ENCODE data around the gene IMMP2L. TPM values are rescaled to one million over a fixed set of nuclear protein-coding genes. Genes with fewer than 3 reads are reported as not detected.

IMMP2L gene
- total RNA-seq, 2 experiments from 2014 or later = 15.8 to 25.8 TPM

- intact Hi-C loops (cut with DNase I, micrococcal nuclease) = no loop called here
- no peak for DNase-seq
- Mint-ChIP-seq H3K27ac (no peak overlapping the region), H3K9me3 (ENCODE audit: low read depth) (peaks cover 3% of the 10 kb centered on the region), H3K36me3 (ENCODE audit: low read depth) (peaks cover 2% of the 10 kb centered on the region), H3K4me1 (no peaks in the 10 kb centered on the region), H3K27me3 (no peaks in the 10 kb centered on the region), H3K4me3 (no peak overlapping the region)
- POLR2A ChIA-PET = no interaction called here
- CTCF ChIA-PET = no interaction called here
- ATAC-seq = no peak
Measured at GRCh38 chr7:111405621-111406020, 156.7 kb downstream of the IMMP2L start.

- ATAC-seq (no peak), DNase-seq (no peak)
- POLR2A ChIA-PET = no interaction called here
- Mint-ChIP-seq H3K4me3 (no peak overlapping the region), H3K4me1 (no peaks in the 10 kb centered on the region), H3K36me3 (ENCODE audit: low read depth) (peaks cover 2% of the 10 kb centered on the region), H3K9me3 (ENCODE audit: low read depth) (peaks cover 3% of the 10 kb centered on the region), H3K27ac (no peak overlapping the region), H3K27me3 (no peaks in the 10 kb centered on the region)
- CTCF ChIA-PET = no interaction called here
- intact Hi-C loops (cut with DNase I, micrococcal nuclease) = no loop called here
Measured at GRCh38 chr7:111401516-111401915, 160.8 kb downstream of the IMMP2L start.

GRCh38 chr7:111400088-111400487, 162.2 kb downstream of the IMMP2L start:
- ATAC-seq = no peak
- peaks cover 3% of the 10 kb centered on the region for H3K9me3 Mint-ChIP-seq (ENCODE audit: low read depth)
- DNase-seq = no peak
- intact Hi-C loops (cut with DNase I, micrococcal nuclease) = no loop called here
- POLR2A ChIA-PET = no interaction called here
- H3K27ac Mint-ChIP-seq = no peak overlapping the region
- peaks cover 2% of the 10 kb centered on the region for H3K36me3 Mint-ChIP-seq (ENCODE audit: low read depth)
- no peaks in the 10 kb centered on the region for H3K27me3 Mint-ChIP-seq
- CTCF ChIA-PET = no interaction called here
- H3K4me1 Mint-ChIP-seq = no peaks in the 10 kb centered on the region
- H3K4me3 Mint-ChIP-seq = no peak overlapping the region

- POLR2A ChIA-PET = no interaction called here
- Mint-ChIP-seq H3K27me3 (no peaks in the 10 kb centered on the region), H3K9me3 (ENCODE audit: low read depth) (no peaks in the 10 kb centered on the region), H3K36me3 (ENCODE audit: low read depth) (no peaks in the 10 kb centered on the region), H3K27ac (no peak overlapping the region), H3K4me3 (no peak overlapping the region), H3K4me1 (no peaks in the 10 kb centered on the region)
- DNase-seq (no peak), ATAC-seq (no peak)
- intact Hi-C loops (cut with DNase I, micrococcal nuclease) = no loop called here
- CTCF ChIA-PET = no interaction called here
Measured at GRCh38 chr7:111394891-111395290, 167.4 kb downstream of the IMMP2L start.

GRCh38 chr7:111393011-111393754, 169.1 kb downstream of the IMMP2L start:
- no peak for ATAC-seq
- intact Hi-C loops (cut with DNase I, micrococcal nuclease) = no loop called here
- no peaks in the 10 kb centered on the region for H3K27me3 Mint-ChIP-seq
- no peaks in the 10 kb centered on the region for H3K4me1 Mint-ChIP-seq
- POLR2A ChIA-PET = no interaction called here
- peaks cover 3% of the 10 kb centered on the region for H3K36me3 Mint-ChIP-seq (ENCODE audit: low read depth)
- no peaks in the 10 kb centered on the region for H3K9me3 Mint-ChIP-seq (ENCODE audit: low read depth)
- CTCF ChIA-PET = interaction anchor here (0.6 to 0.7 kb wide), 3 partner anchors 24 to 337 kb away, joined by 3 read pairs; no protein-coding TSS in a partner anchor
- no peak overlapping the region for H3K27ac Mint-ChIP-seq
- DNase-seq = no peak
- no peak overlapping the region for H3K4me3 Mint-ChIP-seq

GRCh38 chr7:111392294-111392693, 170.0 kb downstream of the IMMP2L start:
- Mint-ChIP-seq H3K27ac (no peak overlapping the region), H3K9me3 (ENCODE audit: low read depth) (no peaks in the 10 kb centered on the region), H3K4me3 (no peak overlapping the region), H3K4me1 (no peaks in the 10 kb centered on the region), H3K36me3 (ENCODE audit: low read depth) (peaks cover 3% of the 10 kb centered on the region), H3K27me3 (no peaks in the 10 kb centered on the region)
- ChIA-PET CTCF (no interaction called here), POLR2A (no interaction called here)
- DNase-seq = no peak
- ATAC-seq = no peak
- intact Hi-C loops (cut with DNase I, micrococcal nuclease) = no loop called here

- ATAC-seq = no peak
- intact Hi-C loops (cut with DNase I, micrococcal nuclease) = no loop called here
- no peak overlapping the region for H3K4me3 Mint-ChIP-seq
- H3K27me3 Mint-ChIP-seq = no peaks in the 10 kb centered on the region
- no peaks in the 10 kb centered on the region for H3K4me1 Mint-ChIP-seq
- ChIA-PET CTCF (interaction anchor here (0.8 kb wide), 1 partner anchor 9 kb away, joined by 3 read pairs; no protein-coding TSS in a partner anchor), POLR2A (no interaction called here)
- no peak for DNase-seq
- H3K9me3 Mint-ChIP-seq (ENCODE audit: low read depth) = no peaks in the 10 kb centered on the region
- H3K27ac Mint-ChIP-seq = no peak overlapping the region
- H3K36me3 Mint-ChIP-seq (ENCODE audit: low read depth) = peaks cover 13% of the 10 kb centered on the region
Measured at GRCh38 chr7:111390000-111390399, 172.3 kb downstream of the IMMP2L start.

GRCh38 chr7:111388912-111389311, 173.4 kb downstream of the IMMP2L start:
- intact Hi-C loops (cut with DNase I, micrococcal nuclease) = no loop called here
- Mint-ChIP-seq H3K27ac (no peak overlapping the region), H3K9me3 (ENCODE audit: low read depth) (no peaks in the 10 kb centered on the region), H3K4me3 (no peak overlapping the region), H3K36me3 (ENCODE audit: low read depth) (peaks cover 13% of the 10 kb centered on the region), H3K27me3 (no peaks in the 10 kb centered on the region), H3K4me1 (no peaks in the 10 kb centered on the region)
- ChIA-PET POLR2A (no interaction called here), CTCF (interaction anchor here (0.6 kb wide), 1 partner anchor 39 kb away, joined by 4 read pairs; no protein-coding TSS in a partner anchor)
- no peak for DNase-seq
- no peak for ATAC-seq

GRCh38 chr7:111388016-111388415, 174.3 kb downstream of the IMMP2L start:
- POLR2A ChIA-PET = no interaction called here
- Mint-ChIP-seq H3K36me3 (ENCODE audit: low read depth) (peaks cover 13% of the 10 kb centered on the region), H3K4me1 (no peaks in the 10 kb centered on the region), H3K27ac (no peak overlapping the region), H3K4me3 (no peak overlapping the region), H3K27me3 (no peaks in the 10 kb centered on the region), H3K9me3 (ENCODE audit: low read depth) (no peaks in the 10 kb centered on the region)
- CTCF ChIA-PET = interaction anchor here (0.6 kb wide), 1 partner anchor 408 kb away, joined by 3 read pairs; no protein-coding TSS in a partner anchor
- no peak for ATAC-seq
- no peak for DNase-seq
- intact Hi-C loops (cut with DNase I, micrococcal nuclease) = no loop called here

- H3K27ac Mint-ChIP-seq = no peak overlapping the region
- CTCF ChIA-PET = interaction anchor here (0.6 kb wide), 1 partner anchor 54 kb away, joined by 3 read pairs; no protein-coding TSS in a partner anchor
- H3K9me3 Mint-ChIP-seq (ENCODE audit: low read depth) = no peaks in the 10 kb centered on the region
- POLR2A ChIA-PET = no interaction called here
- intact Hi-C loops (cut with DNase I, micrococcal nuclease) = no loop called here
- DNase-seq (peak; percentile 7), ATAC-seq (peak; percentile 81)
- no peaks in the 10 kb centered on the region for H3K27me3 Mint-ChIP-seq
- H3K4me1 Mint-ChIP-seq = no peaks in the 10 kb centered on the region
- H3K36me3 Mint-ChIP-seq (ENCODE audit: low read depth) = peaks cover 13% of the 10 kb centered on the region
- no peak overlapping the region for H3K4me3 Mint-ChIP-seq
Measured at GRCh38 chr7:111384065-111384891, 178.0 kb downstream of the IMMP2L start.

GRCh38 chr7:111383133-111383532, 179.2 kb downstream of the IMMP2L start:
- Mint-ChIP-seq H3K27ac (no peak overlapping the region), H3K36me3 (ENCODE audit: low read depth) (peaks cover 10% of the 10 kb centered on the region), H3K27me3 (no peaks in the 10 kb centered on the region), H3K9me3 (ENCODE audit: low read depth) (no peaks in the 10 kb centered on the region), H3K4me1 (no peaks in the 10 kb centered on the region), H3K4me3 (no peak overlapping the region)
- intact Hi-C loops (cut with DNase I, micrococcal nuclease) = no loop called here
- DNase-seq (no peak), ATAC-seq (no peak)
- ChIA-PET CTCF (no interaction called here), POLR2A (no interaction called here)

GRCh38 chr7:111381590-111381989, 180.7 kb downstream of the IMMP2L start:
- Mint-ChIP-seq H3K27me3 (no peaks in the 10 kb centered on the region), H3K4me1 (no peaks in the 10 kb centered on the region), H3K4me3 (no peak overlapping the region), H3K27ac (no peak overlapping the region), H3K9me3 (ENCODE audit: low read depth) (no peaks in the 10 kb centered on the region), H3K36me3 (ENCODE audit: low read depth) (peaks cover 8% of the 10 kb centered on the region)
- intact Hi-C loops (cut with DNase I, micrococcal nuclease) = no loop called here
- ATAC-seq (no peak), DNase-seq (no peak)
- ChIA-PET CTCF (interaction anchor here (0.6 to 1.0 kb wide), 2 partner anchors 9 to 1458 kb away, joined by 3 to 4 read pairs; no protein-coding TSS in a partner anchor), POLR2A (no interaction called here)
